A673 (cell line): Measurements from ENCODE around the gene MYRIP. TPM values are rescaled to one million over a fixed set of nuclear protein-coding genes. Genes with fewer than 3 reads are reported as not detected.

Experiments used
- BruUV-seq: library from RNA; stranded (reverse); fragments of 400-500 nt; replicated peaks from 2 replicates; lab custom pipeline; 2021; lab: Mats Ljungman, UMichigan
- CTCF ChIA-PET: fragments of 300-600 bp; sonication (Branson Sonifier 250); formaldehyde crosslinking; loops from one replicate; lab custom pipeline; 2022; ENCODE audit warnings: antibody characterized with exemption; lab: Charles Lee
- POLR2A ChIA-PET: fragments of 300-600 bp; sonication (Branson Sonifier 250); formaldehyde crosslinking; loops from one replicate; lab custom pipeline; 2022; ENCODE audit warnings: antibody characterized with exemption; ENCODE audit not compliant: low non-redundant PET; lab: Charles Lee
- DNase-seq: peaks from one replicate; pipeline ENCODE4 v3.0.0-alpha.2; 2015; ENCODE audit warnings: low spot score
- H3K27ac ChIP-seq: fragments of 200-600 bp; sonication (generic); 2 replicates; pipeline ENCODE4 v1.5.1; 2016; ENCODE audit warnings: mixed run types, low read depth, mild to moderate bottlenecking, mixed read lengths, antibody characterized with exemption, low read length; ENCODE audit not compliant: poor library complexity, severe bottlenecking
- H3K27me3 ChIP-seq: fragments of 200-600 bp; sonication (generic); replicated peaks from 2 replicates; pipeline ENCODE4 v1.6.1; 2017; ENCODE audit warnings: mixed run types, low read depth, mild to moderate bottlenecking, mixed read lengths, antibody characterized with exemption, low read length; ENCODE audit not compliant: insufficient read depth, poor library complexity
- H3K36me3 ChIP-seq: fragments of 200-600 bp; sonication (generic); 2 replicates; pipeline ENCODE4 v1.6.1; 2016; ENCODE audit warnings: mixed run types, mild to moderate bottlenecking, mixed read lengths, antibody characterized with exemption, low read length; ENCODE audit not compliant: insufficient read depth, poor library complexity, severe bottlenecking
- H3K4me1 ChIP-seq: fragments of 200-600 bp; sonication (generic); 2 replicates; pipeline ENCODE4 v1.6.1; 2017; ENCODE audit warnings: mixed run types, mild to moderate bottlenecking, mixed read lengths, antibody characterized with exemption, low read length; ENCODE audit not compliant: insufficient read depth, poor library complexity, severe bottlenecking
- H3K4me3 ChIP-seq: fragments of 200-600 bp; sonication (generic); 2 replicates; pipeline ENCODE4 v1.5.1; 2016; ENCODE audit warnings: low read depth, mixed run types, mild to moderate bottlenecking, mixed read lengths, low read length; ENCODE audit not compliant: poor library complexity, severe bottlenecking
- H3K9me3 ChIP-seq: fragments of 200-600 bp; sonication (generic); 2 replicates; pipeline ENCODE4 v1.6.1; 2016; ENCODE audit warnings: mixed run types, low read depth, mild to moderate bottlenecking, mixed read lengths, antibody characterized with exemption, low read length; ENCODE audit not compliant: poor library complexity, severe bottlenecking
- EZH2 ChIP-seq: fragments of 200-600 bp; sonication (generic); IDR thresholded peaks from 2 replicates; pipeline ENCODE4 v1.6.1; 2017; ENCODE audit warnings: borderline replicate concordance, low read depth, mild to moderate bottlenecking, mixed read lengths, antibody characterized with exemption, low read length; ENCODE audit not compliant: poor library complexity, severe bottlenecking
- intact Hi-C: fragments of 100-400 bp; cut with micrococcal nuclease; formaldehyde crosslinking; loops from one replicate; pipeline ENCODE4 v1.10.0; 2022; ENCODE audit not compliant: unreplicated experiment
- total RNA-seq: library from RNA; stranded (reverse); gene quantifications from 2 replicates; pipeline ENCODE4 v1.2.3, GENCODE V29; 2021
- TF ChIP-seq, protein P1 (sequence below): fragments of 300-800, 200-600 bp; sonication (generic); conservative IDR thresholded peaks from 2 replicates; pipeline ENCODE4 v1.5.1; 2017; ENCODE audit warnings: low read depth, mild to moderate bottlenecking, antibody characterized with exemption, low read length, moderate library complexity, mixed read lengths

Gene MYRIP
- total RNA-seq, 1 experiment from 2014 or later = not detected

DNA sequence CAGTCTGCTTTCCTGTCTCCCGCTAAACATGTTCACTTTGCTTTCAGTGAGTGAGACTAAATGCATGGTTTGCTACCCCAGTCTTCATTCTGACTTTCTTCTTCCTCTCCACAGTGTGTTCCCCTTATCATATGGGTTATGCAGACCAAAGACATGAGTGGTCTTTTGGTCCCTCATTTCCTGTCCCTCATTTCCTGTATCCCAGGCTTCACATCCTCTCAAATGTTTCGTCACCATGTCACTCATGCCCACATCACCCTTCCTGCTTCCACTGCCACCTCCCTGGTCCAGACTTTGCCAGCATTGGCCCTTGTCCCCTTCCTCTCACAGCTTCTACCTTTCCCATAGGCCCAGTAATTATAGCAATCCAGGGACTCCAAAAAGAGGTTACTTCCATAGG is 209.0 kb downstream of the MYRIP start:
- intact Hi-C loops = no loop called here

DNA sequence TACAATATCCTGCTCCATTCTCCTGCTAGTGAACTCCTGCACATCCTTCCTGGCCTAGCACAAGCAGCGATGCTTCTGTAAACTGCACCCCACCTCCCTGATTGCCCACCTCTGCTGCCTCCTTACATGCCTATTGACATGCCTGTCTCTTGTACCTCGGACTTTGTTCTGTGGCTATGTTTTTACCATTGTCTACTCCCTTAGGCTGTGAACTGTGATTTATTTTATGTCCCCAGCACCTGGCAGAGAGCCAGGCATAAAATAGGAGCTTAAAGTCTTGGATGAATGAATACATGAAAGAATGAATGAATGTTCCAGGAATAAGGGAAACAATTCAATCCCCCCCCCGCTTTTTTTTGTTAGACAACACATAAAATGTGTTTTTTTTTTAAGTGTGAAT is 210.0 kb downstream of the MYRIP start:
- BruUV-seq = no TSS peak
- CTCF ChIA-PET = no interaction called here
- DNase-seq = no peak
- no peaks in the 10 kb centered on the region for H3K27me3 ChIP-seq
- intact Hi-C loops = no loop called here
- no peaks in the 10 kb centered on the region for H3K4me1 ChIP-seq
- H3K9me3 ChIP-seq = no peaks in the 10 kb centered on the region
- POLR2A ChIA-PET = no interaction called here
- H3K36me3 ChIP-seq = no peaks in the 10 kb centered on the region
- no peak for TF ChIP-seq EZH2
- TF ChIP-seq, protein P1, sequence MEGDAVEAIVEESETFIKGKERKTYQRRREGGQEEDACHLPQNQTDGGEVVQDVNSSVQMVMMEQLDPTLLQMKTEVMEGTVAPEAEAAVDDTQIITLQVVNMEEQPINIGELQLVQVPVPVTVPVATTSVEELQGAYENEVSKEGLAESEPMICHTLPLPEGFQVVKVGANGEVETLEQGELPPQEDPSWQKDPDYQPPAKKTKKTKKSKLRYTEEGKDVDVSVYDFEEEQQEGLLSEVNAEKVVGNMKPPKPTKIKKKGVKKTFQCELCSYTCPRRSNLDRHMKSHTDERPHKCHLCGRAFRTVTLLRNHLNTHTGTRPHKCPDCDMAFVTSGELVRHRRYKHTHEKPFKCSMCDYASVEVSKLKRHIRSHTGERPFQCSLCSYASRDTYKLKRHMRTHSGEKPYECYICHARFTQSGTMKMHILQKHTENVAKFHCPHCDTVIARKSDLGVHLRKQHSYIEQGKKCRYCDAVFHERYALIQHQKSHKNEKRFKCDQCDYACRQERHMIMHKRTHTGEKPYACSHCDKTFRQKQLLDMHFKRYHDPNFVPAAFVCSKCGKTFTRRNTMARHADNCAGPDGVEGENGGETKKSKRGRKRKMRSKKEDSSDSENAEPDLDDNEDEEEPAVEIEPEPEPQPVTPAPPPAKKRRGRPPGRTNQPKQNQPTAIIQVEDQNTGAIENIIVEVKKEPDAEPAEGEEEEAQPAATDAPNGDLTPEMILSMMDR = no peak
- no peak overlapping the region for H3K27ac ChIP-seq
- no peak overlapping the region for H3K4me3 ChIP-seq

More for the DNA sequence above, 209.0 kb downstream of the MYRIP start:
- POLR2A ChIA-PET = no interaction called here
- no TSS peak for BruUV-seq
- no peaks in the 10 kb centered on the region for H3K4me1 ChIP-seq
- no peak overlapping the region for H3K27ac ChIP-seq
- no peaks in the 10 kb centered on the region for H3K9me3 ChIP-seq
- DNase-seq = no peak
- no peak for TF ChIP-seq EZH2
- TF ChIP-seq, protein P1 = no peak
- H3K4me3 ChIP-seq = no peak overlapping the region
- no peaks in the 10 kb centered on the region for H3K27me3 ChIP-seq
- H3K36me3 ChIP-seq = no peaks in the 10 kb centered on the region
- CTCF ChIA-PET = no interaction called here

DNA sequence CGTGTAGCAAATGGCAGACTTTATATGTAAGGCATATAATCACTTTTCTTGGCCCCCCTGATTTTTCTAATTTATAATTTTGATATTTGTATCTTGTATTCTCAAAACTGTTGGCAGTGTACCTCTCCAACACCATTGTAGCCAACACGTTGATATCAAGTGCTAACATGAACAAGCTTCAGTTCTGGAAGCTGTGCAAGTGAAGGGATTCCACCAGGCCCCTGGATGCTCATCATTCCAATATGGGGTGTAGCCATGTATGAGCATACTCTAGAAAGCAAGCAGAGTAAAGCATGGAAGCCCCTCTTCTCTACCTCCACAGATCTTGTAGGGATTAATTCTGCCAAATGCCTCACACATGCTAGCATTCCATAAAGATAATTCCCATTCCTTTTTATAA is 211.3 kb downstream of the MYRIP start:
- BruUV-seq = no TSS peak
- ChIA-PET POLR2A (no interaction called here), CTCF (no interaction called here)
- no peaks in the 10 kb centered on the region for H3K36me3 ChIP-seq
- DNase-seq = no peak
- no peaks in the 10 kb centered on the region for H3K9me3 ChIP-seq
- TF ChIP-seq EZH2 = no peak
- H3K4me3 ChIP-seq = no peak overlapping the region
- H3K27ac ChIP-seq = no peak overlapping the region
- intact Hi-C loops = no loop called here
- no peaks in the 10 kb centered on the region for H3K4me1 ChIP-seq
- H3K27me3 ChIP-seq = no peaks in the 10 kb centered on the region

DNA sequence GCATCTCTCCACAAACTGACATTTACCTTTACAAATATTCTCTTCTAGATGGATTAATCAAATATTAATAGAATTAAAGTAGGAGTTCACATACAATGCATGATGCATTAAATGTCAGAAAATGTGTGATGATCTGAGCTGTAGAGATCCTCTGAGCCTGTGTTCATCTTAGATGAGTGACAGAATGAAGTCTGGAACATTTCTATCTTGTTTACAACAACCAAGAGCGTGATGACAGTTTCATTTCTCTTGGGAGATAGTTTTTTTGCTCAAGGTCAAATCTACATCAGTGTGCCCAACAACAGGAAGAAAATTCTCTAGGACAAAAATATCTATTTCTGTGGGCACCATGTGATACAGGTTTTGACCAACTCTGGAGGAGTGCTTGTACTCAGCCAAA is 211.9 kb downstream of the MYRIP start:
- CTCF ChIA-PET = no interaction called here
- intact Hi-C loops = no loop called here
- no TSS peak for BruUV-seq

More for the DNA sequence above, 211.9 kb downstream of the MYRIP start:
- no peak for DNase-seq
- no peak overlapping the region for H3K27ac ChIP-seq
- H3K4me1 ChIP-seq = no peaks in the 10 kb centered on the region
- H3K9me3 ChIP-seq = no peaks in the 10 kb centered on the region
- H3K36me3 ChIP-seq = no peaks in the 10 kb centered on the region
- no peak for TF ChIP-seq EZH2
- TF ChIP-seq, protein P1 = no peak
- no peak overlapping the region for H3K4me3 ChIP-seq
- no peaks in the 10 kb centered on the region for H3K27me3 ChIP-seq
- POLR2A ChIA-PET = no interaction called here
